NCI-H146 treated with DMSO at 0.1 percent for 48 hours (cell line): ENCODE measurements around the gene HSFX2.
"Not testable (repeated sequence)": the region's sequence is repeated elsewhere in the genome, so short reads cannot be mapped to it uniquely, and the experiment has no call there.

Source experiments
- DNase-seq: peaks from one replicate; lab custom pipeline; 2025; ENCODE audit not compliant: unreplicated experiment; lab: John Stamatoyannopoulos, UW

Gene HSFX2

DNA sequence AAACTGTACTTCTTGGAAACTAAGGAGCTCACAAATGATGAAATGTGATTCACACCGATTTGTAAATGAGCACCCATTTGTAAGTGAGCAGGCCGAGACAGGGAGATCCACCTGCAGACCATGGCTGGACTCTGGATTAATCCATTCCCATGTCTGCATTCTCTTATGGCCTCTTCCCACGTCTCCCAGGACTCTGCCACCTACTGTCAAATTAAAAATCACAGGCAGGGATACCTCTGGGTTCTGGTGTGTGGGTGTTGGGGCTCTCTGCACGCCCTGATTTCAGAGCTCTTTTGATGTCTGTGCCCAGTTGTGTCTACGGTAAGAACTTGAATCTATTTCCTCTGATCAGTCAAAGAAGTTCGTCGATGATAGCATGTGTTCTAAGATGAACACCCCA, 4.1 kb downstream of the HSFX2 start:
- DNase-seq, result not testable (repeated sequence)

- DNase-seq, result not testable (repeated sequence)
These were observed 7.8 kb downstream of the HSFX2 start, which contains the start of gene MAGEA9B for GRCh38 chrX:149587359-149587758. TSS of gene MAGEA9B (minus strand) at chrX:149587459. CDS start at chrX:149583179, 4,280 bp downstream.

GRCh38 chrX:149585631-149586030, 9.5 kb downstream of the HSFX2 start:
- not testable (repeated sequence) for DNase-seq

- not testable (repeated sequence) for DNase-seq
These were observed 21.7 kb downstream of the HSFX2 start for GRCh38 chrX:149573456-149573855.

DNA sequence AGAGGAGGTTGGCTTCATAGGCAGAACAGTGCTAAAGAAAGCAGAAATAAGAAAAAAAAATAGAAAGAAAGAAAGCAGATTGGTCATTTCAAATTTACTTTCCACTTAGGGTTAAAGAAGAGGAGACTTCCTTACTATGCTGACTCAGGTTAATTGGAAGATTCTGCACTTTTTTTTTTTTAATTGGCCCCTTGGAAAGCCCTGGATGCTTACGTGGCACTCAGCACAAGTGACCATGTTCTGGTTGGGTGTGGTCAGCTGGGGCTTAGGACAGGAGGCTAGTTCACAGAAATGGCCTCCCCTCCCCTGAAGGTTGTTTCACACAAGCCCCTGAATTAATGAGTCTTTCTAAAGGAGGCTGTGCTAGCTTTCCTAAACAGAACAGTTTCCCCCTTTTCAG, 22.4 kb downstream of the HSFX2 start:
- DNase-seq, result no peak

DNA sequence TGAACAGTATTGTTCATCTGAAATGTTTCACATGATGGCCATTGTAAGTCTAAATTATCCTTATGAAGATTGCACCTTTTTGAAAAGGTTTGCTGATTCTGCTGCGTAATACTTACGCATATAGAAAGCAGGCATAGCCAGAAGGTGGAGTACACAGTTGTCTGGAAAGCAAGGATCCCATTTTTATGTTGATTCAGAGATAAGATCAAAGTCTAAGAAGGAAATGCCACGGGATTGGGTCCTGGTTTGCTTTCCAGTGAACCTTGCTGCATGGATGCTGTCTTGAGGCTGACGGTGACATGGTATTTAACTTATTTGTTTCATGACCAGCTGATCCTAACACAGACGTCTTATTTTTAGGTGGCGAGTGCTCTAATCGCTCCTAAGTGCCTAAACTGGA, 23.3 kb downstream of the HSFX2 start:
- DNase-seq, result no peak

DNA sequence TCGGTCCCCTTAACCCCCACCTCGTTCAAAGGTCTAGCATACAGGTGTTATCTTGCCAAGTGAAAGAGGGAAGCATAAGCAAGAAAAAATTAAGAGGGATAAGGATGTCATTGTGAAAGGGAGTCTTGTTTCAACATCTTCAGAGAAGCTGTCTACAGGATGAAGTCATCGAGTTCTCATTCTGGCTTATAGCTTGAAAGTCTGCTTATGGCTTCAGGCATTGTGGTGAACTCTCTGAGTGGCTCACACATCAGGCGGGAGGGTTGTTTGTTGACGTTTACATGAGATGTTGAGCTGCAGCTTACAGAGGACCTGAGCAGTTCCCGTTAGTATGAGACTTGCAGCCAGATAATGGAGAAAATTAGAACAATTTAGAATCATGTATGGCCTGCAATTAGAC, 24.4 kb downstream of the HSFX2 start:
- no peak for DNase-seq

GRCh38 chrX:149569770-149570169, 25.3 kb downstream of the HSFX2 start:
- DNase-seq, result no peak

- no peak for DNase-seq
These were observed 26.3 kb downstream of the HSFX2 start for GRCh38 chrX:149568701-149569296.

GRCh38 chrX:149567621-149568417, 27.3 kb downstream of the HSFX2 start:
- no peak for DNase-seq

- DNase-seq, result no peak
These were observed 31.8 kb downstream of the HSFX2 start for GRCh38 chrX:149563359-149563758.

- not testable (repeated sequence) for DNase-seq
These were observed 39.9 kb downstream of the HSFX2 start for GRCh38 chrX:149555251-149555650.

DNA sequence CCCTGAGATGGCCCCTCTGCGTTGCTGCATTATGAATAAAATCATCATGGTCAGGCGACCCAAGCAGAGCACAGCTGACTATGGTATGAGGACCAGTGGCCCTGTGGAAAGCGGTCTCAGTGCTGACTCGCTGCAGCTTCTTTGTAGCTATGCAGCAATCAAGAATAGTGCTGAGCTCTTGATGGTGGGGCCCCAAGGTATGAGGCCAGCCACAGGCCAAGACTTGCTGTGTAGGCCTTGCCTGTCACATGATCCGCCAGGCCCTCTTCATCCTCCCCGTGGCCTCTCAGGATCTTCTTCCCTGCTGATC, 43.2 kb downstream of the HSFX2 start:
- DNase-seq, result not testable (repeated sequence)

GRCh38 chrX:149551245-149551938, 43.7 kb downstream of the HSFX2 start:
- DNase-seq, result not testable (repeated sequence)

- not testable (repeated sequence) for DNase-seq
These were observed 44.7 kb downstream of the HSFX2 start for GRCh38 chrX:149550454-149550853.

GRCh38 chrX:149549701-149550100, 45.4 kb downstream of the HSFX2 start, which contains the start of gene HSFX3:
TSS of gene HSFX3 (minus strand) at chrX:149549924. CDS start at chrX:149549852, 72 bp downstream.
- DNase-seq, result not testable (repeated sequence)

DNA sequence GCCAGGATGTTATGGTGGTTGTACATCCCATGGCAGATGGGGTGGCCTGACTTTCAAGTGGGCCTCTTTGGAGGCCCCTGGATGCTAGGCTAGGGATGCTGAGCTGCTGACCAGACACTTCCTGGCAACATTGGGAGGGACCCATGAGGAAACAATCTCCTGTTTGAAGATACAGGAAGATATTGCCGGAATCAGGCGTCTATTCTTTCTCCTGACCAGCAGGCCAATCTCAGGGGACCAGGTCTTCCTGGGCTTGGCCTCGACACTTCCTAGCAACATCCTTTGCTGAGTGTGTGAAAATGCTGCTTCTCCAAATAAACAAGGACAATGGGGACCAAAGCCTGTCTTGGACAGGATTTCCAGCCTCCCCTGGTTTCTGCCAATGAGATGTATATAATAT, 47.3 kb downstream of the HSFX2 start:
- not testable (repeated sequence) for DNase-seq

DNA sequence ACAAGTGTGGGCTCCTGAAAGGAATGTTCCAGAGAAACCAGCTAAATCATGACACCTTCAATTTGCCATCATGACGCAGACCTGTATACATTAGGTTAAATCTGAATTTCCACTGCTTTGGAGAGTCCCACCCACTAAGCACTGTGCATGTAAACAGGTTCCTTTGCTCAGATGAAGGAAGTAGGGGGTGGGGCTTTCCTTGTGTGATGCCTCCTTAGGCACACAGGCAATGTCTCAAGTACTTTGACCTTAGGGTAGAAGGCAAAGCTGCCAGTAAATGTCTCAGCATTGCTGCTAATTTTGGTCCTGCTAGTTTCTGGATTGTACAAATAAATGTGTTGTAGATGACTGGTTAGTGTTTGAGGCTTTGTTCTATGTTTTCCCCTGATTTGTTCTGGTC, 48.2 kb downstream of the HSFX2 start:
- not testable (repeated sequence) for DNase-seq

- DNase-seq, result not testable (repeated sequence)
These were observed 49.3 kb downstream of the HSFX2 start for GRCh38 chrX:149545545-149546543.
